ENCODE results near the gene ERCC8. TPM values are rescaled to one million over a fixed set of nuclear protein-coding genes. Genes with fewer than 3 reads are reported as not detected.

ERCC8 gene, protein sequence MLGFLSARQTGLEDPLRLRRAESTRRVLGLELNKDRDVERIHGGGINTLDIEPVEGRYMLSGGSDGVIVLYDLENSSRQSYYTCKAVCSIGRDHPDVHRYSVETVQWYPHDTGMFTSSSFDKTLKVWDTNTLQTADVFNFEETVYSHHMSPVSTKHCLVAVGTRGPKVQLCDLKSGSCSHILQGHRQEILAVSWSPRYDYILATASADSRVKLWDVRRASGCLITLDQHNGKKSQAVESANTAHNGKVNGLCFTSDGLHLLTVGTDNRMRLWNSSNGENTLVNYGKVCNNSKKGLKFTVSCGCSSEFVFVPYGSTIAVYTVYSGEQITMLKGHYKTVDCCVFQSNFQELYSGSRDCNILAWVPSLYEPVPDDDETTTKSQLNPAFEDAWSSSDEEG
- total RNA-seq = 17.3 and 19.9 TPM in 2 replicates

DNA sequence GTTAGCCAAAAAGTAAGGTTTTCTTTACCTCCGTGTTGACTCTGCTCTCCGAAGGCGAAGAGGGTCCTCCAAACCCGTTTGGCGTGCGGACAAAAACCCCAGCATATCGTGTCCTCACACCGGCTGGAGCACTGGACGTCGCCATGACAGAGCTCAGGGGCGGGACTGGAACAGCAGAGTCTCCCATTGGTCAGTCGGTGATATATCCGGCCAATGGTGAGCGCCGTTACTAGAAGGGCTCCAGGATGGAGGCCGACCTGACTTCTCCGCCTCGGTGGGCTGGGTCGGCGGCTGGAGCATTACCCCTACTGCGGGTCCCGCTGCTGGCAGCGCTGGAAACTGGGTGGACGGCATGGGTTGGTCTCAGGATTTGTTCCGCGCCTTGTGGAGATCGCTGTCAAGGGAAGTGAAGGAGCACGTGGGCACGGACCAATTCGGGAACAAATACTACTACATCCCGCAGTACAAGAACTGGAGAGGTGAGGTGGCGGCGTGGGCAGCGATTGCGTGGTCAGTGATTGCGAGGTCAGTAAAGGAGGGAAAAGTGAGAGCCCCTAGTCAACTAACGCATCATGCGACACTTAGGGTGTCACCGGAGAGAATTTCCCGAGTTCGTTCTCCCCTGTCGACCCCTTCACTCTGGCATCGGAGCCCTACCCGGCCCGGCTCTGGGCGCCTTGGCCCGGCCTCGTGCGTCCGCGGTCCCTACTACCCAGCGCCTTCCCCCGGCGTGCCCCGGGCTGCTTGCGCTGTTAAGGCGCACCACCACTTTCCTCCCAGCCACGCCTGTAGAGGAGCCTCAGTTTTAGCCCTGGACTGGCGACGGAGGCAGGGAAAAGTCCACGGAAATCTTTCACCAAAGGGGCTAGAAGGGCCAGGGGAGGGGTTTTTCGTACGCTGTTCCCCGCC is at the start of gene ERCC8, which contains the start of gene NDUFAF2:
Gene ERCC8 (minus strand): TSS at position 167 of the 909 bp plus-strand sequence. CDS start 62 bp downstream, at position 105.
Gene NDUFAF2 (plus strand): TSS at position 302 of the 909 bp plus-strand sequence. CDS start 51 bp downstream, at position 353.

DNA sequence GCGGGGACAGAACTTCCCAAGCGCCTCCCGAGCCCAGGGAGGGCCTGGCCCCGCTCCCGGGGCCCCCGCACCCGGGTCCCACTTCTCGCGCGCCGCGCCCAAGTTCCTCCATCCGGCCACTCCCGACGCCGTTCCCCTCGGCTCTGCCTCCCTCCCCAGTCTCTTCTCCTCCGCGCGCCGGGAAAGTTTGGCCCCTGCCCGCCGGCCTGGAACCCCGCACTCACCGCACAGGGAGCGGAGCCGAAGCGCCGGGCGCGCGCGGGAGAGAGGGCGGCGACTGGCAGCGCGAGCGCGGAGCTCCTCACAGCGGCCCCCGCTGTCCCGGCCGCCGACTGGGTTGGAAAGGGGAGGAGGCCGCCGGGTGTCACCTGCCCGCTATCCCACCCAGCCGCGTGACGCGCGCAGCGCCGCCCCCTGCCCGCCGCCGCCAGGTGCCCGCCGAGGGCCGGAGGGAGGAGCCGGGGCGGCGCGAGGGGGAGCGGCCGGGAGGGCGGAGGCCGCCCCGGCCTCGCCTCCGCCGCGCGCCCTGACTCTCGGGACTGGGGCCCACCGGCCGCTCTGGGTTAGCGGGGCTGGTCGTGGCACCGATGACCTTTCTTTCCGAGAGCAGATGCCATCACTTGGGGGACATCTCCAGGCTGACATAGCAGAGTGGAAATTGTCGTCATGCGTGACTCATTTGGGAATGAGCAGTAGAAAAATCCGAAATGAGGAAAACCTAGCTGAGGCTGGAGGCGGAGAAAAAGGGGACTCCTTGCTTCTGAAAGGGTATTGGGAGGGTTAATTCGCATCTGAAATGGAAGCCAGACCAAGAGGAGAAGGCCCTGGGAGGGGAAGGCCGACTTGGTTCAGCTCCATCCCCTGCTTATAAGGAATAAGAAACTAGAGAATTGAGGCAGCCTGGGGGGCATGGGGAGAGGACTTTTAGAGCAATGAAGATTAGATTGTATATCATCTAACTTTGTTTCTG is 100.6 kb downstream of the ERCC8 start, which contains the start of gene ELOVL7:
Gene ELOVL7 (minus strand): TSS at position 334 of the 970 bp plus-strand sequence. CDS start 56,872 bp downstream, outside the sequence.

Other genes starting within 250 kb of the ERCC8 start
- 5.1 and 11.3 TPM in 2 replicates for gene DEPDC1B, start 244.9 kb downstream of the ERCC8 start, total RNA-seq
- gene ELOVL7, start 100.8 kb downstream of the ERCC8 start, total RNA-seq = under 0.01 TPM in 2 replicates
- gene NDUFAF2, start 135 bp upstream of the ERCC8 start, total RNA-seq = 36.8 and 38.2 TPM in 2 replicates
- gene SMIM15, start 217.4 kb upstream of the ERCC8 start, total RNA-seq = 37.5 and 38.1 TPM in 2 replicates

All from subcutaneous preadipocyte (primary cell).